Activated T-helper 2 cell treated with anti-CD3 and anti-CD28 coated beads, Interferon-gamma antibody, Interleukin-2, Interleukin-4, amounts not matched to agents 10 μg/mL and 5 μg/mL and 100 μg/mL, durations not matched to agents 14 hours and 24 hours and 36 hours (primary cell): Measurements from ENCODE around the gene AGO3. TPM values are rescaled to one million over a fixed set of nuclear protein-coding genes. Genes with fewer than 3 reads are reported as not detected.
A peak's percentile ranks its signal among the peaks of the same experiment; 100 is the strongest.

Source experiments
- DNase-seq: peaks from one replicate; pipeline ENCODE4 v3.0.0; 2021; ENCODE audit warnings: low spot score
- H3K27ac Mint-ChIP-seq: one replicate; pipeline ENCODE4 v1.8.0; 2021; ENCODE audit warnings: mixed read lengths
- H3K27me3 Mint-ChIP-seq: one replicate; pipeline ENCODE4 v1.8.0; 2021; ENCODE audit warnings: low read depth, mixed read lengths
- H3K36me3 Mint-ChIP-seq: one replicate; pipeline ENCODE4 v1.8.0; 2021; ENCODE audit warnings: low read depth, mixed read lengths
- H3K4me1 Mint-ChIP-seq: one replicate; pipeline ENCODE4 v1.8.0; 2021; ENCODE audit warnings: low read depth, mixed read lengths
- H3K4me3 Mint-ChIP-seq: one replicate; pipeline ENCODE4 v1.8.0; 2021; ENCODE audit warnings: low read depth, mild to moderate bottlenecking, moderate library complexity, mixed read lengths
- H3K9me3 Mint-ChIP-seq: one replicate; pipeline ENCODE4 v1.8.0; 2021; ENCODE audit warnings: mixed read lengths
- intact Hi-C: fragments of 100-400 bp; cut with micrococcal nuclease; formaldehyde crosslinking; loops from one replicate; pipeline ENCODE4 v1.15.1; 2023
- total RNA-seq: library from RNA; stranded (reverse); gene quantifications from 2 replicates; pipeline ENCODE4 v1.2.3, GENCODE V29; 2022

AGO3 gene
- total RNA-seq, 1 donor from 2014 or later = 21.2 TPM

DNA sequence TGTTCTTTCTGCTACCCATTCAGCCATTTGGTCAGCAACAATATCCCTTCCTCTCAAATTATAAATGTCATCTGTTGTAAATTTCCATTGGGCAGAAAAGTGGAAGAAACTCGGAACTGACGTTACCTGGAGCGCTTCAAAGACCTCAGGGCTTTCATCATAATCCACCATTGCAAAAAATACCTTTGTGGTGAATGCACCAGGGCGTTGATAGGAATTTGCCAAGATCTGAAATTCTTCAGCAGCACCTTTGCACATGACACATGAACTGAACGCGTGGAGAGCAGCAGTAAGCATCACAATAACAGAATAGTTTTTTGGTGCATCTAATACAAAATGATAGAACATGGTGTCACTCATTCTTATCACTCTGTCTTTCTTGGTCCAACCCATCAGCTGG is 149.9 kb downstream of the AGO3 start:
- Mint-ChIP-seq H3K36me3 (no peaks in the 10 kb centered on the region), H3K27ac (no peak overlapping the region), H3K4me1 (no peaks in the 10 kb centered on the region), H3K9me3 (no peaks in the 10 kb centered on the region), H3K4me3 (no peak overlapping the region), H3K27me3 (peaks cover 21% of the 10 kb centered on the region)
- DNase-seq = no peak
- intact Hi-C loops = no loop called here

GRCh38 chr1:36081926-36082485 is 151.1 kb downstream of the AGO3 start:
- no peak for DNase-seq
- Mint-ChIP-seq H3K4me3 (no peak overlapping the region), H3K27me3 (peaks cover 21% of the 10 kb centered on the region), H3K9me3 (no peaks in the 10 kb centered on the region), H3K4me1 (no peaks in the 10 kb centered on the region), H3K36me3 (no peaks in the 10 kb centered on the region), H3K27ac (no peak overlapping the region)
- intact Hi-C loops = no loop called here

GRCh38 chr1:36083219-36083618 is 152.3 kb downstream of the AGO3 start:
- no peak overlapping the region for H3K4me3 Mint-ChIP-seq
- H3K27me3 Mint-ChIP-seq = peaks cover 21% of the 10 kb centered on the region
- H3K27ac Mint-ChIP-seq = no peak overlapping the region
- intact Hi-C loops = no loop called here
- H3K9me3 Mint-ChIP-seq = no peaks in the 10 kb centered on the region
- no peaks in the 10 kb centered on the region for H3K4me1 Mint-ChIP-seq
- H3K36me3 Mint-ChIP-seq = no peaks in the 10 kb centered on the region
- no peak for DNase-seq

GRCh38 chr1:36083635-36084496 is 153.0 kb downstream of the AGO3 start, which contains the start of gene TEKT2:
Gene TEKT2 (plus strand): TSS chr1:36084094. CDS start chr1:36084922, 828 bp downstream.
- H3K9me3 Mint-ChIP-seq = no peaks in the 10 kb centered on the region
- no peaks in the 10 kb centered on the region for H3K36me3 Mint-ChIP-seq
- peaks cover 21% of the 10 kb centered on the region for H3K27me3 Mint-ChIP-seq
- intact Hi-C loops = no loop called here
- H3K4me3 Mint-ChIP-seq = no peak within 1 kb of the TSS
- no peak for DNase-seq
- H3K27ac Mint-ChIP-seq = no peak within 1 kb of the TSS
- no peaks in the 10 kb centered on the region for H3K4me1 Mint-ChIP-seq

DNA sequence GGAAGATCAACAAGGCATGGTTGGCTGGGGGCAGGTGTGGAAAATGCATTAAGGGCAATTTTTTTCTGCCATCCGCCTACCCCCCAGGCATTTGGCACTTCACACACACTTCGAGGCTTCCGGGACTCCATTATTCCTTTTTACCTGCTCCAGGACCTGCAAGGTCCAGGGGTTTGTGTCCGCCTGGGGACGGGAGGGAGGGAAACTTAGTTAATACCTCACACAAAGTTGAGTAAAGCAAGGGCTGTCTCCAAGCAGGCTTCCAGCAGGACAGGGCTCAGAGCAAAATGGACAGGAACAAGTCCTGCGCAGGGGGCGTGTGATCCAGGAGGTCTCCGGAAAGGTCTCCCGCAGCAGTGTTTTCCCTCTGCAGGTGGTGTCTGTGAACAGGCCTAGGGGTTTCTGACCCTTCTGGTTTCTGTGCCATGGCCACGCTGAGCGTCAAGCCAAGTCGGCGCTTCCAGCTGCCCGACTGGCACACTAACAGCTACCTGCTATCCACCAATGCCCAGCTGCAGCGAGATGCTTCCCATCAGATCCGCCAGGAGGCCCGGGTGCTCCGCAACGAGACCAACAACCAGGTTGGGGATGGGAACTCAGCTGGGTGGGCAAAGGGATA is 153.7 kb downstream of the AGO3 start:
- intact Hi-C loops = no loop called here
- Mint-ChIP-seq H3K27me3 (peaks cover 21% of the 10 kb centered on the region), H3K4me1 (peaks cover 2% of the 10 kb centered on the region), H3K36me3 (peaks cover 5% of the 10 kb centered on the region), H3K4me3 (no peak overlapping the region), H3K9me3 (no peaks in the 10 kb centered on the region), H3K27ac (no peak overlapping the region)
- no peak for DNase-seq

DNA sequence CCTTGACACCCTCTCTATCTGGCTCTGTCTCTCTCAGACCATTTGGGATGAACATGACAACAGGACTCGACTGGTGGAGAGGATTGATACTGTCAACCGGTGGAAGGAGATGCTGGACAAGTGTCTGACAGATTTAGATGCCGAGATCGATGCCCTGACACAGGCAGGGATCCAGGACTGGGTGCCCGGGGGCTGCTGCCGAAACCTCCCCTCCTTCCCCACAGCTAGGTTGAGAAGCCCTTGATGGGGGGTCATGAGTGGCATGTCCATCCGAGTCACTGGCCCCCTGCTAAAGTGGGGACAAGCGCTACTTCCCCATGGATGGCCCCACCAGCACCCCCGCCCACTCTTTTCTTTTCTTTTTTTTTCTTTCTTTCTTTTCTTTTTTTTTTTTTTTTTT is 154.2 kb downstream of the AGO3 start:
- Mint-ChIP-seq H3K27me3 (peaks cover 21% of the 10 kb centered on the region), H3K27ac (no peak overlapping the region), H3K4me3 (no peak overlapping the region), H3K4me1 (peaks cover 7% of the 10 kb centered on the region), H3K36me3 (peaks cover 10% of the 10 kb centered on the region), H3K9me3 (no peaks in the 10 kb centered on the region)
- intact Hi-C loops = no loop called here
- DNase-seq = no peak

DNA sequence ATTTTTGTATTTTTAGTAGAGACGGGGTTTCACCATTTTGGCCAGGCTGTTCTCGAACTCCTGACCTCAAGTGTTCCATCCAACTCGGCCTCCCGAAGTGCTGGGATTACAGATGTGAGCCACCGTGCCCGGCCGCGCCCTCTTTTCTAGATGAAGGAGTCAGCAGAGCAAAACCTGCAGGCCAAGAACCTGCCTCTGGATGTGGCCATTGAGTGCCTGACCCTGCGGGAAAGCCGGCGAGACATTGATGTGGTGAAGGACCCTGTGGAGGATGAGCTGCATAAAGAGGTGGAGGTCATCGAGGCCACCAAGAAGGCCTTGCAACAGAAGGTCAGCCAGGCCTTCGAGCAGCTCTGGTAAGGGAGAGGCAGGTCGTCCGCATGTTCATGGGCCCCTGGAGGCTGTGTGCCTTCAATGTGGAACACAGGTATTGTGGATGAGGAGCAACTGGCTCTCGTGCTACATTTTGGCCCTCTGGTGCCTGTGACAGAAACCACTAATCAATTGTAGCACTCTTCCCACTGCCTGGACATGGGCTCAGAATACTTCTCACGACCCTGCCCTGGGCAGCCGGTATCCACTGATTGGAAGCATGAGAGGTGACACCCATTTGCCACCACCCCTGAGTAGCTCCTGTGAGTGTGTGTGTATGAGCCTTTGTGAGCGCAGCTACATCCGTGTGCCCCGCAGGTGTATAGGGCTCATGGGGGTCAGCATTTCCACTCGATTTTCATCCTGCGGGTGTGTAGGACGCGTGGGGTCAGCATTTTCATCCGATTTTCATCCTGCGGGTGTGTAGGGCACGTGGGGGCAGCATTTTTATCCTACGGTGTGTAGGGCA is 155.0 kb downstream of the AGO3 start:
- H3K27ac Mint-ChIP-seq = no peak overlapping the region
- H3K4me1 Mint-ChIP-seq = peaks cover 9% of the 10 kb centered on the region
- DNase-seq = peak; percentile 8
- H3K27me3 Mint-ChIP-seq = peaks cover 15% of the 10 kb centered on the region
- peaks cover 11% of the 10 kb centered on the region for H3K36me3 Mint-ChIP-seq
- no peak overlapping the region for H3K4me3 Mint-ChIP-seq
- intact Hi-C loops = no loop called here
- H3K9me3 Mint-ChIP-seq = no peaks in the 10 kb centered on the region

- peaks cover 19% of the 10 kb centered on the region for H3K36me3 Mint-ChIP-seq
- peaks cover 13% of the 10 kb centered on the region for H3K27me3 Mint-ChIP-seq
- no peak overlapping the region for H3K4me3 Mint-ChIP-seq
- peak overlapping the region; percentile 76 for H3K27ac Mint-ChIP-seq
- H3K4me1 Mint-ChIP-seq = peaks cover 9% of the 10 kb centered on the region
- H3K9me3 Mint-ChIP-seq = no peaks in the 10 kb centered on the region
- peak; percentile 6 for DNase-seq
- intact Hi-C loops = no loop called here
Measured at GRCh38 chr1:36086529-36087232, 155.8 kb downstream of the AGO3 start.

GRCh38 chr1:36087233-36088123 is 156.6 kb downstream of the AGO3 start:
- Mint-ChIP-seq H3K4me1 (peaks cover 9% of the 10 kb centered on the region), H3K27ac (peak overlapping the region; percentile 76), H3K4me3 (peak overlapping the region; percentile 90), H3K27me3 (peaks cover 5% of the 10 kb centered on the region), H3K36me3 (peaks cover 27% of the 10 kb centered on the region), H3K9me3 (no peaks in the 10 kb centered on the region)
- DNase-seq = no peak
- intact Hi-C loops = loop anchor here (1.0 kb wide), 2 partner anchors 156 to 204 kb away; partner anchors contain the start of genes AGO1 and AGO3

GRCh38 chr1:36088265-36088576 is 157.3 kb downstream of the AGO3 start:
- Mint-ChIP-seq H3K9me3 (no peaks in the 10 kb centered on the region), H3K27ac (no peak overlapping the region), H3K4me1 (peaks cover 9% of the 10 kb centered on the region), H3K36me3 (peaks cover 34% of the 10 kb centered on the region), H3K4me3 (peak overlapping the region; percentile 90), H3K27me3 (peaks cover 3% of the 10 kb centered on the region)
- intact Hi-C loops = loop anchor here (1.0 kb wide), 2 partner anchors 157 to 205 kb away; partner anchors contain the start of genes AGO1 and AGO3
- DNase-seq = no peak

DNA sequence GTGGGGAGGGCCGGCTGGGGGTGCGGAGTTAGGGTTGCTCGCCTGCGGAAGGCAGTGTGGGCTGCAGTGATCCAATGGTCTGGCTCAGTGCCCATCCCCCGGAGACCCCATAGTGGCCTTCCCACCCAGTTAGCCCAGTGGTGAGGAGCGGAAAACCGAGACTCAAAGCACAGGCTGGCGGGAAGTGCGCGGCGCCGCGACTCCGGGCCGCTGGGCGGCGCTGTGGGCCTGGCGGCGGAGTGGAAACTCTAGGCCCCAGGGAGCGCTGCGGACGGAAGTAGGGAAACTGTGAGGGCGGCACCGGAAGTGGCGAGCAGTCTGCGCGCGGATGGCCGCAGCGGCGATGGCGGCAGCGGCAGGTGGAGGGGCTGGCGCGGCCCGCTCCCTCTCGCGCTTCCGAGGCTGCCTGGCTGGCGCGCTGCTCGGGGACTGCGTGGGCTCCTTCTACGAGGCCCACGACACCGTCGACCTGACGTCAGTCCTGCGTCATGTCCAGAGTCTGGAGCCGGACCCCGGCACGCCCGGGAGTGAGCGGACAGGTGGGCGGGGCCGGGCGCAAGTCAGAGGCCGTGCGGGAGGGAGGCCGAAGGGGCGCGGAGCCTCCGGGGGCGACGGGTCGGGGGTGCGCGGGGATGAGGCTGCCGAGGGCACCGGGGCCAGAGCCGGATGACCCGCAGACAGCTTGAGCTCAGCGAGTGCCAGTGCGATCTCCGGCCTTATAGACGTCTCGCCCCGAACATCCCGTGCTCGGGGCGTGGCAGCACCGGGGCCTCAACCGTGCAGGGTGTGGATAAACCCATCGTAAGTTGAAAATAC is 157.9 kb downstream of the AGO3 start, which contains the start of gene ADPRS:
Gene ADPRS (plus strand): TSS at position 316 of the 816 bp plus-strand sequence. CDS start 13 bp downstream, at position 329.
- Mint-ChIP-seq H3K4me3 (peak within 1 kb of the TSS; percentile 90), H3K36me3 (peaks cover 39% of the 10 kb centered on the region), H3K4me1 (peaks cover 9% of the 10 kb centered on the region), H3K27me3 (peaks cover 3% of the 10 kb centered on the region), H3K9me3 (no peaks in the 10 kb centered on the region), H3K27ac (peak within 1 kb of the TSS; percentile 83)
- DNase-seq = peak; percentile 89
- intact Hi-C loops = loop anchor here (1.0 kb wide), 2 partner anchors 157 to 205 kb away; partner anchors contain the start of genes AGO1 and AGO3
